Dedifferentiated amniotic fluid mesenchymal stem cell (primary cell): Measurements from ENCODE around the gene CELF1.

Source experiments
- DNase-seq: peaks from one replicate; pipeline ENCODE4 v3.0.0-alpha.2; 2016; ENCODE audit errors: extremely low spot score

Gene CELF1

DNA sequence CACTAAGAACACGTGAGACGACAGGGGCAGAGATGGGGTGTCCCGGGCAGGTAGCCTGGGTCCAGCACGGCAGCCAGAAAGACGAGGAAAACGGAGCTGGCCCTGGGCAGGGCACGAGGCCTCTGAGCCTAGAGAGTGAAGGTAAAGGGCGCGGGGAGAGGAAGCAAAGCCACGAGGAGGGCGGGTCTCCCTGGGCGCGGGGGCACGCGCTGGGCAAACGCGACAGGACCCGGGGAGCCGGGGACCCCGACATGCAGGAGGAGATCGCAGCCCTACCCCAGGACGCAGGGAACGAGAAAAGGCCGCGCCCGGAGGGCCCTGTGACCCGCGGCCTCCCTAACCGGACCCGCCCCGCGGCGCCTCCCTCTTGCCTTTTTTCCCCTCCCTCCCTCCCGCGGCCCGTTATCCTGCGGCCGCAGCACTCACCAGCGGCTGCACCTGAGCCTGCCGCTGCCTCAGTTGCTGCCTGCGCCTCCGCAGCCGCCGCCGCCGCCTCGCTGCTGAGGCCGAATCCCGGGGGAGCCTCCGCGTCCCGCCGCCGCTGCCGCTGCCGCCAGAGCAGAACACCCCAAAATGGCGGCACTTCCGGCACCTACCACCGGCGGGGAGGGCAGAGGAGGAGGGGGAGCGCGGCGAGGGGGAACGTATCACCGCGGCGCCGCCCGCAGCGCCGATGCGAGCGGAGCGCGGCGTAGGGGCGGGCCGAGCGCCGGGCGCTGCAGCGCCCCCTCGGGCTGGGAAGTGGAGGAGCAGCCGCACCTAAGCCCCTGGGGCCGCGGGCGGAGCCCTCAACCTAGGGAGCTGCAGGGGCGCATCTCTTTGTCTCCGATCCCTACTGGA lies at the start of gene CELF1:
Gene CELF1 (minus strand): TSS at position 567 of the 840 bp plus-strand sequence. CDS start 53,609 bp downstream, outside the sequence.
- DNase-seq, result peak; percentile 87

DNA sequence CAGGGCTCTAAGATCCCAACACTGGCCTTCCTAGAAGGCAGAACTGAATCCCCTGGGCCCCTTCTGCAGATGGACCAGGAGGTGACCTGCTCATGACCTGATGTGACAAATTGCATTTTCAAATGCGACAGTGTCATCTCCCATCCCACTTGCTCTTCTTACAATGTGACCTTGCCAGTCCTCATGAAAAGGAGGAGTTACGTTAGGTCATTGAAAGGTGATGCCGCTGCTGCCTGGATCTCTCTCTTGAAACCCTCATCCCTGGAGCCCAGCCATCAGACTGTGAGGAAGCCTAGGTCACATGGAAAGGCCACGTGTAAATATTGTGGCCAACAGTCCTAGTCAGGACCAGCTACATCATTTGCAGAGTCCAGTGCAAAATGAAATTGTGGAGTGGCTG lies 47.0 kb upstream of the CELF1 start:
- DNase-seq, result no peak

DNA sequence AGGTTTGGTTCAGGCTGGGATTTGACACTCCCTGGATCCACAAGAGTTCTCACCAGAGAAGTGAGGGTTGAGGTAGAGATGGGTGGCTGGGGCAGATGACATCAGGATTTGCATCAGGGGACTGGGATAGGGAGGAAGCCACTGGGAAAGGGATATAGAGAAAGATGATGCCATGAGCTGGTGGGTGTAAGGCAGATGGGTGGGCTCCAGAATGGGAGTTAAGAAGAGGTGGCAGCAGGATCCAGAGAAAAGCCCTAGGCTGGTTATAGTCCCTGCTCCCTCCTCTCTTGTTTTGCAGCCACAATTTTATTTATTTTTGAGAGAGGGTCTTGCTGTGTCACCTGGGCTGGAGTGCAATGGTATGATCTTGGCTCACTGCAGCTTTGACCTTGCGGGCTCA lies 43.0 kb upstream of the CELF1 start:
- no peak for DNase-seq

DNA sequence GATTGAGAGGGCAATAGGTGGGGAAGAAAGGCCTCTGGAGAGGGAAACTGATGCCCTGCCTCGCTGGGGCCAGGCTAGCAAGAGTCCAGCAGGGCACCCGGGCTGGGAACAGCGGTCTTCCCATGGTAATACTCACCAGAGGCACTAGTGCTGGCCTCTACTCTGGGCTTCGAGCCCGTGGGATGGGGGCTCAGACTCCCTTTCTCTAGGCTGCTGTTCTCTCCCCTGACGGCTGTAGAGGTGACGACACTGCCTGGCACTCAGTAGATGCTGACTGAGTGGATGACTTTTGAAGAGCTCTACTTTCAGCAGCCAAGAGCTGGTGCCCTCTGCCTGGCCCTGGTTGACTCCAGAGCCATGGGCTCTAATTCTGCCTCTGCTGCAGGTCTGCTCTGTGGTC lies 42.1 kb upstream of the CELF1 start:
- DNase-seq, result no peak

DNA sequence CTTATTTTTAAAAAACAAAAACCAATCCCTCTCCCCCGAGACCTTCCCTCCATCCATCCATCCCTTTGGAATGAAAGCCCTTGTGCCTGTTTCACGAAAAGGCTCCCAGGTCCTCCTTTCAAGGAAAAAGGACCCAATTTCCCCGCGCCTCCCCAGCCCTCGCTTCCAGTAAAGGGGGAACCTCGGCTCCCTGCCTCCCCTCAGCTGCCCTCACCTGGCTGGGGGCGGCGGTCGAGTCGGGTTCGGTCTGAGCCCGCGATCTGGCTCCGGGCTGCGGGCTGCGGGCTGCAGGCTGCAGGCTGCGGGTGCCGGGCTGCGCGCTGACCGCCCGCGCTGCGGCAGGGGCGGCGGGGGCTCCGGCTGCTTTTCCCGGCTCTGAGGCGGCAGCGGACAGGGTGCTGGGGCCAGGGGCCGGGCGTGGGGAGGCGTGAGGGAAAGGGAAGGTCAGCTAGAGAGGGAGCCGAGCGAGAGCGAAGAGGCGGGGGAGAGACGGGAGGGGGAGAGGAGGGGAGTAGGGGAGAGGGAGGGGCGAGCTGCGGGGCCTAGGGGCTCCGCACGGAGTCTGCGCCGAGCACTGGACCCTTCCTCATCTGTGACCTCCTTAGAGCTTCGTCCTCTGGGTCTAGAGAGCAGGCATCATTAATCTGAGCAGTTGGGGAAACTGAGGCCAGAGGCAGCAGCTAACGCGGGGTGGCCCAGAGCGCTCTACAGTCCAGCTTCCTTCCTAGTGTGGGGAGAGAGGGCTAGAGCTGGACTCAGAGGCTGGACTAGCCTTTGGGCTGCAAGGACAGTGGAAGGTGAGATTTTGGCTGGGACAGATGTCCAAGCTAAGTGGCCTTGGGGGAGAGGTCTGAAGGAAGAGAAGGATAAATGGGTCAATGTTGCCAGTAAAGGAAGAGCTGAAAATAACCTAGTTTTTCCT lies 41.3 kb upstream of the CELF1 start, which contains the start of gene C1QTNF4:
Gene C1QTNF4 (minus strand): TSS at position 478 of the 922 bp plus-strand sequence. CDS start 3,601 bp downstream, outside the sequence.
- DNase-seq, result no peak

DNA sequence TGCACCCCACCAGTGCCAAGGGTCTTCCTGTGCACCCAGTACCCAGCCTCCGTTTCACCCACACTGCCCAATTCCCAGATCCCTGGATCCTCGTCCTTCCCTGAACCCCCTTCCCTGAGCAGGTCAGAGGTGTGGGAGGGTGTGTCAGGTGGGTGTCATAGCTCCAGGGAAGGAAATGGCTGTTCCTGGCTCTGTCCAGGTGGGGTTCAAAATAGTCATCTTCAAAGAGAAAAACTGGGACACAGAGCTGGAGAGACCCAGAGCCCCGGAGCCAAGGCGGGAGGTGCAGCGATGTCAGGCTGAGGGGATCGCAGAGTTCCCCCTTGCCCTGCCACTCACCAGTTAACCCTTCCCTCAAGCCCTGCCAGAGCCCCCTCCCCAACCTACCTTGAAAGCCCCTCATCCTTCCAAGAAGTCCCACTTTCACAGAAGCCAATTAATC lies 40.6 kb upstream of the CELF1 start:
- DNase-seq, result no peak

DNA sequence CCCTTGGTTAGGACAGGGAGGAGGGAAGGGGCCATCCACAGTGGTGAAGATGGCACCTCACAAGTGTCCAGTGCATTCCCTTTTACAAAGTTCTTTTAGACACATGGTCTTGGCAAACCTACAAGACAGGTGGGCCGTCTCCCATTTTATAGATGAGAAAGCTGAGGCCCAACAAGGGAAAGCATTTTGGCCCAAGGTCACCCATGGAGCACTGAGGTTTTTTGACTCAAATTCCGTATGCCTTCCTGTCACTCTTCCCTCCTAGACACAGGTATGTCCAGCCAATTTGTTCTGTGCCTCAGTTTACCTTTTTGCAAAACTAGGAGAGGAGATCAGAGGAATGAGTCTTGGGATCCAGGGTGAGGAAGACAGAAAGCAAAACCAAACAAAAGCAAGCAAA lies 40.0 kb upstream of the CELF1 start:
- no peak for DNase-seq

DNA sequence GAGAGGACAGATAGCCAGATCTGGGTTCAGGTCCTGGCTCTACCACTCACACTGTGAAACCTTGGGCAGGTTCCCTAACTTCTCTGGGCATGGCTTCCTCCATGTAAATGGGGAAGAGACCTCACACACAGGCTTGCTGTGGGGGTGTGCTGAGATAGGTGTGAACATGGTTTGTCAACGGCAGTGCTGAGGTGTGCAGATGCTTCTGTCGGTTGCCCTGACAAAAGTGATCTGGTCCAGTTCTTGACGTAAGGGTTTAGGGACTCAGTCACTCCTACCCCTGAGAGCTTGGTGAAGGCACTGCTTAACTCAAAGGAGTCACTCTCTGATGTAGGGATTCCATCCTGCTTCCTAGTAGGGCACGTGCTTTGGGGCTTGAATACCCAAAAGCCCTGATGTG lies 39.3 kb upstream of the CELF1 start:
- DNase-seq, result no peak

DNA sequence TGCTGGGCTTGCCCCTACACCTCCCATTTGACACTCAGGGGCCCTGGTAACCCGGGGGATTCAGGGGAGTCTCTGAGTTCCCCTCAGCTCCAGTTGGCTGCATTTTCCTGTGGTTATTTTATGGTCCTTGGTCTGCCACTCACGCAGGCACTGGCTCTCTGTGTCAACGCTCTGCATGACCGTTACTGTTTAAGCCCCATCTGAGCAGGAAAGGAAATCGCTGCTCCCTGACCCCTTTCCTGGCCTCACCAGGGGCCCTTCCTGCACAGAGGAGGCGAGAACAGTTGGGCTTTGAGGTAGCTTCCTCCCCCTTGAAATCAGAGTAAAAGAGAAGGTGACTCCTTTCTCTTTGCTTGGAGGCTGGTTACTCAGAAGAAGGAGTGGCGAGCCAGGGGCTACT lies 38.8 kb upstream of the CELF1 start:
- no peak for DNase-seq

DNA sequence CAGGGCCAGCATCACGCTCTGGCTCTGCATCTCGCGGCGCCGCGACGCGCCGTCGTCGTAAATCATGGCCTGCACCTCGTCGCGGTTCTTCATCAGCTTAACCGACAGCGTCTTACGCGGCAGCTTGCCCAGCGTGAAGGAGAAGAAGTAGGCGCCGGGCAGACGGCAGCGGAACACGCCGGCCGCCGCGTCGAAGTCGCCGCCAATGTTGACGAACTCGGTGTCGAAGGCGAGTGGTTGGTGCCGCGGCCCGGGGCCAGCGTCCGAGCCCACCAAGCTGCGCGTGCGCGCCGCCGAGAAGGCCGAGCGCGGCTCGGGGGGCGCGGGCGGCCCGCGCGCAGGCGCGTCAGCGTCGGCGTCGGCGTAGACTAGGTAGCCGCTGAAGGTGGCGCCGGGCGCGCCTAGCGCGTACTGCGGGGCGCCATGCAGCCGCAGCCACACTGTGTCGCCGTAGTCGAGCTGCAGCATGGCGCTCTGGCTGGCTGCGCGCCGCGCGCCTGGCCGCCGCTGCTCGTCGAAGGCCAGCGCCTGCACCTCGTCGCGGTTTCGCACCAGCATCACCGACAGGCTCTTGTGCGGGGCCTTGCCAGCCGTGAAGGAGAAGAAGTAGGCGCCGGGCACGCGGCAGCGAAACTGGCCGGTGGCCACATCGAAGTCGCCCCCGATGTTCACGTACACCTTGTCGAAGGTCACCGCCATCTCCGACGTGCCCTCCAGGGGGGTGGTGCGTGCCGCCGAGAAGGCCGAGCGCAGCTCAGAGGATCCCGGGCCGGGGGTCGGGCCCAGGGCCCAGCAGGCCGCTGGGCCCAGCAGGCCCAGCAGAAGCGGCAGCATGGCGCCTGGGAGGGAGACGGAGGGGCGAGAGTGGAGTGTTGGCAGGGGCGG lies 37.3 kb upstream of the CELF1 start:
- DNase-seq, result no peak

DNA sequence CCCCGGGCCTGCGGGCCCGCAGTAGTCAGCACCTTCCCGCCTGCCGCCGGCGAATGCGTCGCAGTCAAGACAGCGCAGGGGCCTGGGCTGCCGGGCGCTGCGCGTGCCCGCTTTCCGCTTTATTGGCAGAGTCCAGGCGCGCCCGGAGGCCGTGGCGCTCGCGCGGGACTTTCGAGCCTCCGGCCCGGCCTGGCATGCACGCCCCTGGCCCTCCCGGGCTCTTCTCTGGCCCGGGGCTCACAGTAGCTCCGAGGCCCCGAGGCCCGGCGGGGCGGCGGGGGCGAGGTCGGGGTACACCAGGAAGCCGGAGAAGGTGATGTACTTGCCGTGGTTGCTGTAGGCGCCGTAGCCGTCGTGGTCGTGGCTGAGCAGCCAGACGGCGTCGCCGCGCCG lies 36.6 kb upstream of the CELF1 start:
- DNase-seq, result no peak

DNA sequence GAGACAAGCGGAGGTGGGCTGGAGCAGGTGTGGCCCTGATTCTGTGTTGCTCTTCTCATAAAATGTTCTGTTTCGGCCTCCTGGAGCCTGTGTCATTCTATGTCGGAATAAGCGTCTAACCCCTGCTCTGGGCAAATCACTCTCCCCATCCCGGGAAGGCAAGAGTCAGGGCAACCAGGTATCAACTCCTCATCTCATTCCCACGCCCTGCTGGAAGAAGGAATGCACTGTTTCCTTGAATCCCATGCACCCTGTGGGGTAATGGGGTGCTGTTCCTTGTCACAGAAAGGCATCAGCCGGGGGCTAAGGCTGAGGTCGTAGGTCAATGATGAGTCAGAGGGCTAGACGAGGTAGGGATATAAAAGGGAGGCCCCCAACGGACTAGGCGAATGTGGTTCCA lies 36.2 kb upstream of the CELF1 start:
- DNase-seq, result no peak

DNA sequence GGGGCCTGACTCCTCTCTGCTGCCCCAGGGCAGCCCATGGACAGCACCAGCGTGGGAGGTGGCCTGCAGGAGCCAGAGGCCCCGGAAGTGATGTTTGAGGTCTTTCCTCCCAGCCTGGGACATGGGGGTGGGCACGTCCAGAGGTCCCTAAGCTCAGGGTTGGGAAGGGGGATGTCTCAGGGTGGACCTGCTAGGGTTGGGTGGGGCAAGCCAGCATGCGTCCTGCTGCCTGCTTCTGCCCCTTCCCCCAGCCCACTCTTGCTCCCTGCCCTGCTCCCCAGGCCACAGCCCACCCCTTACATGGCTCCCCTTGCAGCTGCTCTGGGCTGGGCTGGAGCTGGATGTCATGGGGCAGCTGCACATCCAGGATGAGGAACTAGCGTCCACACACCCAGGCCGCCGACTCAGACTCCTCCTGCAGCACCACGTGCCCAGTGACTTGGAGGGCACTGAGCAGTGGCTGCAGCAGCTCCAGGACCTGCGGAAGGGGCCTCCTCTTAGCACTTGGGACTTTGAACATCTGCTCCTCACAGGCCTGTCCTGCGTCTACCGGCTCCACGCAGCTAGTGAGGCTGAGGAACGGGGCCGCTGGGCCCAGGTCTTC lies 34.9 kb upstream of the CELF1 start:
- DNase-seq, result no peak

DNA sequence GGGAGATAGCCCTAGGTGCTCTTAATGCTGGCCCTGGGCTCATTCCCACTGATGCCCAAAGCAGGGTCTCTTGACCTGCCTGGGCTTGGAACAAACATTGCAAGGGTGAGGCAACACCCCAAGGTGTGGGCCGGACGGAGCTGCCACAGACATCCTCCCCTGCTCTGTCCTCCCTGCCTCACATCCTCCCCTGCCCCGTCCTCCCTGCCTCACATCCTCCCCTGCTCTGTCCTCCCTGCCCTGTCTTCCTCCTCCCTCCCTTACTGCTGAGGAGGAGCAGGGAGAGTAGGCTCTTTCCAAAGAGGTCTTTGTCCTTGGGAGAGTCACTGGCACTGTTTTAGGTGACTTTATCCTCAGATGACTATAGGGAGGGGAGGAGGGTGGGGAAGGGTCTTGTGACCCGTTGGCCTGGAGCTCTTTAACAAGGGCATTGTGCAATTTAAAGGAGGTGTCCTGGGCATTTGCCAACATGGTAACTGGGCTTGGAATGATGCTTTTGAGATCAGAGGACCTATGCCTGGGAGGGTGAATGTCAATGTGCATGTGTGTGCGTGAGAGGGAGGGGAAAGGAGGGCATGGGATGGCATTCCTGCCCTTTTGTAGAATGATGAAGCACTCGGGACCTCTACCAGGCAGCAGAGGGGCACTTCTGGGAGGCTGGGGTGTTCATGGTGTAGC lies 34.2 kb upstream of the CELF1 start:
- DNase-seq, result no peak

DNA sequence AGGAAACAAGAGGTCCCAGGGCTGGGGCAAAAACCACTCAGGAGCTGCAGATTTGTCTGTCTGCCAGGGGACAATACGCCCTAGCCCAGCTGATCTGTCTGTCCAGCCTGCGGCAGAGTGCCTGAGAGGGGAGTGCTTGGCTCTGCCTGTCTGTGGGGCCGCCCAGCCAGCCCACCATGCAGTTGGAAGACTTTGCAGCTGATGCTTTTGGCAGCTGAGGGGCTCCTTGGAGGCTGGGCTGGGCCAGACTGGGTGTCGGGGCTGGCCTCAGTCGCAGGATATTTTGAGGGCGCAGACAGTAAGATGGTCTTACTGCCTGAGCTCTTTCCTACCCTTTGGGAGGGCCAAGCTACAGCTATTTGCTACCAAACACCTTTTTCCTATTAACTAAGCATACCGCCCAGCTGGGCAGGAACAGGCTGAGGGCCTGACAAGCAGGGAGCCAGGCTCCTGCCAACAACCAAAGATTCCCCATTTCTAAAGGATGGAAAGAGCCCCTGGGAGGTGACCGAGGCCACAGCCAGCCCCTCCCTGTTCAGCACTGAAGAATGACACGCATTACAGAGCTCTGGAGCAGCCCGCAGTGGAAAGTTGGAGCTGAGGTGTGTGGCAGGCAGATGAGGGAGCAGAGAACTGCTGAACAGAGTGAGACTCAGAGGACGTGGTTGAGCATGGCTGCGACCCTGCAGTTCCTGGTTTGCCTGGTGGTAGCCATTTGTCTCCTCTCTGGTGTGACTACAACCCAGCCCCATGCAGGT lies 33.3 kb upstream of the CELF1 start, which contains the start of gene FAM180B:
Gene FAM180B (plus strand): TSS at position 581 of the 758 bp plus-strand sequence. CDS start 91 bp downstream, at position 672.
- no peak for DNase-seq

DNA sequence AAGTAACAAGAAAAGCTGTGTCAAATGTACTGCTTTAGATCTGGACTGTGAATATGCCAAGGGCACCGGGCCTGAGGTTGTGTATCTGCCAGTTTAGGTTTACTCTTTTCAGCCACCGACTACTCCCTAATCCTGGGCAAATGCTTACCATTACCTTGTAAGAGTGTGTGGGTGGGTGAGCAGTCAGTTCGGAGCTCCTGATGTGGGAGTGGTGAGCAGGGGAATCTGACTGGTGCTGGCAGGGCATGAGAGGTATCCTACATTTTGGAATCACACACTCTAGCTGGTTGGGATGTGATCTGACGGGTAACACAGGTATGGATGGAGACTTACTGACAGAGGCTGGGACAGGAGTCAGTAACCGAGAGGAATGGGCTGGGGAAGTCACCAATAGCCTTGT lies 30.9 kb upstream of the CELF1 start:
- DNase-seq, result no peak

DNA sequence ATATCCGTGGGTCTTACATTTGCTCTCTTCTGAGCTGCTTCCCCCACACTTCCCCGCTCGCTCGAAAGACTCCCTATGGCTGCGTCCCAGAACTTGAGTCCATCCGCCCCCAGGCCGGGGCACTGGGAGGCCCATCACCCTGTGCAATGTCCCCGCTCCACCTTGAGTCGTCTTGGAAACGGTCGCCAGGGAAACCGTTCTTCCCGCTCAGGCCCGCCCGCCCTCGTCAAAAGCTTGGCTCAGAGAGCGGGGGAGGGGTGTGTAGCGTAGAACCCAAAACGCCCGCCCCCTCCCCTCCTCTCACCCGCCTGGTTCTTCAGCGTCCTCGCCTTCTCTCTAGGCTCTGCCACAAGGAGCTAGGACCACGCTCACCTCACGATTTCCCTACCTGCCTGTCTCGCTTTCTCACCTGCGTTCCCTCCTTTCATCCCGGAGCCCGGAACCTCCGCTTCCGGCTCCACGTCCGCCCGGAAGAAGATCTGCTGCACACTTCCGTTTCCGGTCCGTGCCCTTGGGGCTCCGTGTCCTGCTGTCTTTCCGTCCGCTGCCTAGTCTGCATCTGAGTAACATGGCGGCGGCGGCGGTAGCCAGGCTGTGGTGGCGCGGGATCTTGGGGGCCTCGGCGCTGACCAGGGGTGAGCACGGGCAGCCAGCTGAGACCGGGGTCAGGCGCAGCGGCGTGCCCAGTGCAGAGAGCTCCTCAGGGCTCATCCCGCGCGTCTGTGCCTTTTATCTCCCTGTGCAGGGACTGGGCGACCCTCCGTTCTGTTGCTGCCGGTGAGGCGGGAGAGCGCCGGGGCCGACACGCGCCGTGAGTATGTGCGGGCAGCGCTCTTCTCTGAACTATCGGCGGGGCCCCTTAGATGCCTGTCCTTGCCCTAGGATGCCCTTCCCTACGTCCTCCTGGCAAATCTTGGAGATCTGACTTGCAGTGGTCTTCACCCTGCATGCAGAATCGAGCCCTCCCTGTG lies 25.9 kb upstream of the CELF1 start, which contains the start of the genes KBTBD4 and NDUFS3:
Gene KBTBD4 (minus strand): TSS at position 447 of the 971 bp plus-strand sequence. CDS start 19 bp downstream, at position 428.
Gene NDUFS3 (plus strand): TSS at position 551 of the 971 bp plus-strand sequence. CDS start 18 bp downstream, at position 569.
- DNase-seq, result peak; percentile 91

DNA sequence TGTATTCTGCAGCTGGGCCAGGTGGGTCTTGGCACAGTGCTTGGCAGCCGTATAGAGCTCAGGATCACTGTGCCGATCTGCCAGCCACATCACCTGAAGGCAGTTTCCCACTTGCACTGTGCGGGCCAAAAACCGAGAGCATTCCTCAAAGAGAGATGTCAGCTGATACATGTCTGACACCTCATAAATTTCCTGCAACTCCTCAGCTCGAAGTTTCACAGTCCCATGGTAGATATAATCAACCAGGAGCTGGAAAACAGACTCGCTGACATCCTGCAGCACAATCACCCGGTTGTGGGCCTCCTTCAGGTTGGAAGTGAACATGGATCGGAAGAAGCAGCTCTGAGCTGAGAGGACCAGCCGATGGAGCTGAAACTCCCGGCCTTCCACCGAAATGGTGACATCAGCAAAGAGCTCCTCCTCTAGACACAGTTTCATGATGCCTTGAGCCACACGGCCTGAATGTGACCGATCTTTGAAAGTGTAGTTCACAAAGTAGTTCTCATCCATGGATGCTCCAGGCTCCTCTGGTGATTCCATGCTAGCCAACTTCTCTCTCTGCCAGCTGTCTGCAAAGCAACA lies 24.6 kb upstream of the CELF1 start:
- DNase-seq, result no peak
